Measurements from ENCODE around the gene CCDC60.

CCDC60 gene

GRCh38 chr12:119423285-119423684 lies 88.8 kb downstream of the CCDC60 start:
- DNase-seq, result no peak
- in situ Hi-C loops (cut with MboI; ENCODE audit: low pct_unique_long_range_greater_than_20kb, low sequenced_read_pairs), result no loop called here

GRCh38 chr12:119425623-119426022 lies 91.1 kb downstream of the CCDC60 start:
- DNase-seq, result no peak

GRCh38 chr12:119431151-119431550 lies 96.6 kb downstream of the CCDC60 start:
- DNase-seq, result no peak
- in situ Hi-C loops (cut with MboI; ENCODE audit: low pct_unique_long_range_greater_than_20kb, low sequenced_read_pairs), result no loop called here

More at GRCh38 chr12:119425623-119426022, 91.1 kb downstream of the CCDC60 start:
- in situ Hi-C loops (cut with MboI; ENCODE audit: low pct_unique_long_range_greater_than_20kb, low sequenced_read_pairs), result no loop called here

- no peak for DNase-seq
- in situ Hi-C loops (cut with MboI; ENCODE audit: low pct_unique_long_range_greater_than_20kb, low sequenced_read_pairs), result no loop called here
Measured at GRCh38 chr12:119432949-119433348, 98.4 kb downstream of the CCDC60 start.

- in situ Hi-C loops (cut with MboI; ENCODE audit: low pct_unique_long_range_greater_than_20kb, low sequenced_read_pairs), result no loop called here
- no peak for DNase-seq
Measured at GRCh38 chr12:119440803-119441360, 106.4 kb downstream of the CCDC60 start.

- DNase-seq, result peak; percentile 76
- in situ Hi-C loops (cut with MboI; ENCODE audit: low pct_unique_long_range_greater_than_20kb, low sequenced_read_pairs), result no loop called here
Measured at GRCh38 chr12:119444462-119445044, 110.0 kb downstream of the CCDC60 start.

GRCh38 chr12:119446459-119446858 lies 111.9 kb downstream of the CCDC60 start:
- in situ Hi-C loops (cut with MboI; ENCODE audit: low pct_unique_long_range_greater_than_20kb, low sequenced_read_pairs), result no loop called here
- no peak for DNase-seq

GRCh38 chr12:119447126-119447525 lies 112.6 kb downstream of the CCDC60 start:
- DNase-seq, result no peak
- in situ Hi-C loops (cut with MboI; ENCODE audit: low pct_unique_long_range_greater_than_20kb, low sequenced_read_pairs), result no loop called here

GRCh38 chr12:119447618-119448017 lies 113.1 kb downstream of the CCDC60 start:
- no peak for DNase-seq
- in situ Hi-C loops (cut with MboI; ENCODE audit: low pct_unique_long_range_greater_than_20kb, low sequenced_read_pairs), result no loop called here

- no peak for DNase-seq
- in situ Hi-C loops (cut with MboI; ENCODE audit: low pct_unique_long_range_greater_than_20kb, low sequenced_read_pairs), result no loop called here
Measured at GRCh38 chr12:119448611-119449131, 114.1 kb downstream of the CCDC60 start.

GRCh38 chr12:119450771-119451170 lies 116.2 kb downstream of the CCDC60 start:
- no peak for DNase-seq
- in situ Hi-C loops (cut with MboI; ENCODE audit: low pct_unique_long_range_greater_than_20kb, low sequenced_read_pairs), result no loop called here

- in situ Hi-C loops (cut with MboI; ENCODE audit: low pct_unique_long_range_greater_than_20kb, low sequenced_read_pairs), result no loop called here
- no peak for DNase-seq
Measured at GRCh38 chr12:119456824-119457223, 122.3 kb downstream of the CCDC60 start.

- in situ Hi-C loops (cut with MboI; ENCODE audit: low pct_unique_long_range_greater_than_20kb, low sequenced_read_pairs), result no loop called here
- DNase-seq, result no peak
Measured at GRCh38 chr12:119457271-119457670, 122.7 kb downstream of the CCDC60 start.

GRCh38 chr12:119459481-119459880 lies 125.0 kb downstream of the CCDC60 start:
- no peak for DNase-seq
- in situ Hi-C loops (cut with MboI; ENCODE audit: low pct_unique_long_range_greater_than_20kb, low sequenced_read_pairs), result no loop called here

GRCh38 chr12:119460876-119461275 lies 126.3 kb downstream of the CCDC60 start:
- no peak for DNase-seq
- in situ Hi-C loops (cut with MboI; ENCODE audit: low pct_unique_long_range_greater_than_20kb, low sequenced_read_pairs), result no loop called here

- DNase-seq, result no peak
- in situ Hi-C loops (cut with MboI; ENCODE audit: low pct_unique_long_range_greater_than_20kb, low sequenced_read_pairs), result no loop called here
Measured at GRCh38 chr12:119461636-119462214, 127.2 kb downstream of the CCDC60 start.

- in situ Hi-C loops (cut with MboI; ENCODE audit: low pct_unique_long_range_greater_than_20kb, low sequenced_read_pairs), result no loop called here
Measured at GRCh38 chr12:119463211-119463926, 128.8 kb downstream of the CCDC60 start.

GRCh38 chr12:119468296-119468695 lies 133.8 kb downstream of the CCDC60 start:
- in situ Hi-C loops (cut with MboI; ENCODE audit: low pct_unique_long_range_greater_than_20kb, low sequenced_read_pairs), result no loop called here

More at GRCh38 chr12:119463211-119463926, 128.8 kb downstream of the CCDC60 start:
- DNase-seq, result no peak

GRCh38 chr12:119475650-119476049 lies 141.1 kb downstream of the CCDC60 start:
- in situ Hi-C loops (cut with MboI; ENCODE audit: low pct_unique_long_range_greater_than_20kb, low sequenced_read_pairs), result no loop called here
- no peak for DNase-seq

More at GRCh38 chr12:119468296-119468695, 133.8 kb downstream of the CCDC60 start:
- DNase-seq, result no peak

- in situ Hi-C loops (cut with MboI; ENCODE audit: low pct_unique_long_range_greater_than_20kb, low sequenced_read_pairs), result no loop called here
- DNase-seq, result no peak
Measured at GRCh38 chr12:119476951-119477350, 142.4 kb downstream of the CCDC60 start.
